ENCODE results near the gene EDN1.

Gene EDN1

DNA sequence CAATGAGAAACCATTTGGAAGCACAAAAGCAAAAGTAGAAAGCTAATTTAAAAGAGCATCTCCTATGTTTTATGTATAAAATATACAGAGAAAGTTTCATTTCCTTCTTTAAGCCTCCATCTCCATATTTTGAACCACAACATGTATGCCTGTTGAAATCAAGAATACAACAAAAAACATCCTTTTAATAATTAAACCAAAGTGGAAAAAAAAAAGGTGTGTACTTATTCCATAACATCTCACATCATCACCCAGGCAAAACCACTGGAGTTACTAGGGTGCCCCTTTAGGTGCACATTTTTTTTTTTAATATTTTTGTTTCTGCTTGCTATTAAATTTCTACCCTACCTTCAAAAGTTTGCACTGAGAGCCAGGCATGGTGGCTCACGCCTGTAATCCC lies 43.0 kb downstream of the EDN1 start:
- Histone ChIP-seq H3K9ac (ENCODE audit: low read depth, low read length) (no peak overlapping the region), H3K27ac (ENCODE audit: low read length) (no peak overlapping the region), H3K4me1 (ENCODE audit: insufficient read depth, low read length) (peaks cover 11% of the 10 kb centered on the region), H3K9me3 (ENCODE audit: insufficient read depth, low read depth, low read length) (no peaks in the 10 kb centered on the region; the same call in 1 of the 2 replicates), H3K27me3 (ENCODE audit: insufficient read depth, low read length) (no peaks in the 10 kb centered on the region), H3K4me3 (ENCODE audit: low read length) (no peak overlapping the region), H3K36me3 (ENCODE audit: insufficient read depth, low read depth, low read length) (no peaks in the 10 kb centered on the region)

DNA sequence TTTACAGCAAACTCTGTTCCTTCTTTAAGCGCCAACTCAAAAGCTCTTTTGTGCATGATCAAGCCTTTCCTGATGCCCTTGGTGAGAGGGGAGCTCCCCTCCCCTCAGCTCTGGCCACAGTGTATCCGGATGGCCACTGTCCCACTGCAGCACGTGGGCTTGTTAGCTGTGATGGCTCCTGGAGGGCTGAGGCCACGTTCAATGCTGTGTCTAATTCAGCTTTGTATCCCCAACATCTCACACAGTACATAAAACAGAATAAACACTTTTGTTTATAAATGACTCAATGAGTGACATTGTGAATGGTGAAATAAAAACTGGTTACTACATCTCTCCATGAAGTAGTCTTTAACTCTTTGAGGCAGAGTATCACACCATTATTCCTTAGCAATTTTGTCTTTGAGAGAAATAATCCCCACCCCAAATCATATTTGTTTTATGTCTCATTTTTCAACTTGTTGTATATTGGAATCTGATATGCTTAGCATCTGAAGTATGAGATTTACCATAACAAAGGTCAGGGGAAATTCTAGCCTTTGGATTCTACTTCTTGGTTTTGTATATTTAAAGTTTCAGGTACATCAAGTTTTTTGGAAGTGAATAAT lies 44.5 kb downstream of the EDN1 start:
- no peaks in the 10 kb centered on the region for H3K27me3 ChIP-seq (ENCODE audit: insufficient read depth, low read length)
- H3K9ac ChIP-seq (ENCODE audit: low read depth, low read length) = no peak overlapping the region
- H3K4me3 ChIP-seq (ENCODE audit: low read length) = no peak overlapping the region
- no peaks in the 10 kb centered on the region for H3K36me3 ChIP-seq (ENCODE audit: insufficient read depth, low read depth, low read length)
- H3K9me3 ChIP-seq (ENCODE audit: insufficient read depth, low read depth, low read length) = no peaks in the 10 kb centered on the region; the same call in 1 of the 2 replicates
- no peak overlapping the region for H3K27ac ChIP-seq (ENCODE audit: low read length)
- peaks cover 11% of the 10 kb centered on the region for H3K4me1 ChIP-seq (ENCODE audit: insufficient read depth, low read length)

DNA sequence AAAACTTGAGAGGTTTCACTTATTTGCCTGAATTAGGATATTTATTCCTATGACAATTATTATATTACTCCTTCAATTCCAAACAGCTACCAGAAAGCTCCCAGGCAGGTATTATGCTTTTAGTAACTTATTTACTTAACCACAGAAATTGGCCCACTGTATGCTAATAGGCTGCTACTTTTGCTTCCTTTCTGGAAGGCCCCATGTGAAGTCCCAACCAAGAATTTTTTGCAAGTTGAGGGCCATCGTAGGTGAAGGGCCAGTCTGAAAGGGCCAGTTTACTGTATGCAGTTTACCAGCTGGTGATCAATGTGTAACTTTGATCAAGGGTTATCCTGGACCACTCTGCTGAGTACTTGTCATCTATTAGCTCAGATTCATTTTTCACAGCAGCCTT lies 45.0 kb downstream of the EDN1 start:
- no peaks in the 10 kb centered on the region for H3K27me3 ChIP-seq (ENCODE audit: insufficient read depth, low read length)
- H3K27ac ChIP-seq (ENCODE audit: low read length) = no peak overlapping the region
- no peak overlapping the region for H3K4me3 ChIP-seq (ENCODE audit: low read length)
- H3K9ac ChIP-seq (ENCODE audit: low read depth, low read length) = no peak overlapping the region
- no peaks in the 10 kb centered on the region; the same call in 1 of the 2 replicates for H3K9me3 ChIP-seq (ENCODE audit: insufficient read depth, low read depth, low read length)
- H3K36me3 ChIP-seq (ENCODE audit: insufficient read depth, low read depth, low read length) = no peaks in the 10 kb centered on the region
- H3K4me1 ChIP-seq (ENCODE audit: insufficient read depth, low read length) = peaks cover 11% of the 10 kb centered on the region

DNA sequence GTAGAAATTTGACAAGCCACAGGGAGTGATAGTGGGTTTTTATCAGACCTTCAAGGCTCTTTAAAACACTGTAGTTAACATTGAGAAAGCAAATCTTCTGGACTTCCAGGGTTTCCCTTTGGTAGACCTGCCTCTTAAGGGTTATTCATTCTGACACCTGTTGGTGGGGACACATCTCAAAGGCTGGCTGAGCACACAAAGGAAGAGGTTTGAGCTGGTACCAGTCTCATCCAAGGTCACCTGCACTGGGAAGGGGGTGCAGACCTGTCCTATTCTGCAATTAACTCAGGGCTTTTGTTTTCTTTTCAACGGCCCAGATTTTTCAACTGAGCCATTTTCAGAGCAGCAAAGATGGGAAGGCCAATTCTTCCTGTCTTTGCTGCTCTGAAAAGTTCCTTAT lies 45.6 kb downstream of the EDN1 start:
- no peak overlapping the region for H3K9ac ChIP-seq (ENCODE audit: low read depth, low read length)
- H3K4me1 ChIP-seq (ENCODE audit: insufficient read depth, low read length) = peaks cover 11% of the 10 kb centered on the region
- no peak overlapping the region for H3K27ac ChIP-seq (ENCODE audit: low read length)
- no peaks in the 10 kb centered on the region for H3K36me3 ChIP-seq (ENCODE audit: insufficient read depth, low read depth, low read length)
- H3K9me3 ChIP-seq (ENCODE audit: insufficient read depth, low read depth, low read length) = no peaks in the 10 kb centered on the region; the same call in 1 of the 2 replicates
- no peaks in the 10 kb centered on the region for H3K27me3 ChIP-seq (ENCODE audit: insufficient read depth, low read length)
- H3K4me3 ChIP-seq (ENCODE audit: low read length) = no peak overlapping the region

DNA sequence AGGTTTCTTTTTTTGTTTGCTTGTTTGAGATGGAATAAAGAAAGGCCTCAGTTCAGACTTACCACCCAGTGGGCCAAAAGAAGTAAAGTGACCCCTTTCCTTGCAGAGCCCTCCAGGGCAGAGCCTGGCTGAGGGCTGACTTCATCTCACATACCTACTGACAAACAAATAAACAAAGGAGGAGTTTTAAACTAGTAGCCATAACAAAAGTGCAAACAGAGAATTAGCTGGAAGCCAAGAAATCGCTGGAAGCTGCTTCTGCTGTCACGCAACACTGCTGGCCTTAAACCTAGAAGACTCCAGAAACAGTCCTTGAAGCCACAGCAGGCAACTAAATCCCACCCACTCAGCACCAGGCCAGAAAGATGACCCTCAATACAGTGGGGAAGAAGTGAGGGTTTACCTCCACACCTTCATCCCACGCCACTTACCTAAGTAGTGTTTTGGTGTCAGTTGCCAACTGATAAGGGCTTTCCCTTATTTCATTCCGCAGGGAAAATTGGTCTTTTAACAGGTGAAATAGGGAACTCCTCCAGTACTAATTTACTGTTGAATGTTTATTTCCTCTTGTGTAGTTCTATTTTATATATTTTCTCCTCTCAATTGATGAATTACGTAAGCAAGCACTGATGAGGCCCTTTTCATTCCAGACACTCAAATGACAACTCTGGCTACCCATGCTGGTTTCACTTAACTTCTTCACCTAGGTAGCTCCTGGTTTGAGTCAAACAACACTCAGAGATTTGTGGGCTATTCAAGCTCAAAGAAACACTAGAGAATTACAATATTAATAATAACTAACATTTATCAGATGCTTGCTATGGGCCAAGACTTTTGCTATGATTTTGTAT lies 46.2 kb downstream of the EDN1 start:
- H3K27ac ChIP-seq (ENCODE audit: low read length) = no peak overlapping the region
- H3K9me3 ChIP-seq (ENCODE audit: insufficient read depth, low read depth, low read length) = no peaks in the 10 kb centered on the region; the same call in 1 of the 2 replicates
- H3K9ac ChIP-seq (ENCODE audit: low read depth, low read length) = no peak overlapping the region
- H3K4me3 ChIP-seq (ENCODE audit: low read length) = no peak overlapping the region
- H3K27me3 ChIP-seq (ENCODE audit: insufficient read depth, low read length) = no peaks in the 10 kb centered on the region
- H3K4me1 ChIP-seq (ENCODE audit: insufficient read depth, low read length) = peaks cover 9% of the 10 kb centered on the region
- no peaks in the 10 kb centered on the region for H3K36me3 ChIP-seq (ENCODE audit: insufficient read depth, low read depth, low read length)

DNA sequence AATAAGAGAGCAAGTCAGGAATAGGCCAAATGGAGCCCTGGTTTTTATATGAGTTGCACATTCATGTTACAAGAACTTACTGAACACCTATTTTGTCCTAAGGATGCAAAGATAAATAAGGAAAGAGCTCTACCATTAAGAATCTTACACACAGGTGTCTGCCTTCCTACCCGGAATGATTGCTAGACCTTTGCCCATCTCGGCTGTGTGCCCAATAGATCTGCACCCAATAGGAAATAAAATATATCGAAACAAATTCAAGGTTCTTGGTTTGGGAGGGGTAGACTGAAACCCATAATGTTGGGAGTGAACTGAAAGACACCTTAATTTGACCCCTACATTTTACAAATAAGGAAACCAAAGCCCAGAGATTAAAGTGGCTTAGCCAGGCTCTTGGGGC lies 48.9 kb downstream of the EDN1 start:
- H3K9ac ChIP-seq (ENCODE audit: low read depth, low read length) = no peak overlapping the region
- no peak overlapping the region for H3K27ac ChIP-seq (ENCODE audit: low read length)
- no peaks in the 10 kb centered on the region for H3K27me3 ChIP-seq (ENCODE audit: insufficient read depth, low read length)
- no peak overlapping the region for H3K4me3 ChIP-seq (ENCODE audit: low read length)
- H3K4me1 ChIP-seq (ENCODE audit: insufficient read depth, low read length) = peaks cover 25% of the 10 kb centered on the region
- no peaks in the 10 kb centered on the region; the same call in 1 of the 2 replicates for H3K9me3 ChIP-seq (ENCODE audit: insufficient read depth, low read depth, low read length)
- H3K36me3 ChIP-seq (ENCODE audit: insufficient read depth, low read depth, low read length) = no peaks in the 10 kb centered on the region

DNA sequence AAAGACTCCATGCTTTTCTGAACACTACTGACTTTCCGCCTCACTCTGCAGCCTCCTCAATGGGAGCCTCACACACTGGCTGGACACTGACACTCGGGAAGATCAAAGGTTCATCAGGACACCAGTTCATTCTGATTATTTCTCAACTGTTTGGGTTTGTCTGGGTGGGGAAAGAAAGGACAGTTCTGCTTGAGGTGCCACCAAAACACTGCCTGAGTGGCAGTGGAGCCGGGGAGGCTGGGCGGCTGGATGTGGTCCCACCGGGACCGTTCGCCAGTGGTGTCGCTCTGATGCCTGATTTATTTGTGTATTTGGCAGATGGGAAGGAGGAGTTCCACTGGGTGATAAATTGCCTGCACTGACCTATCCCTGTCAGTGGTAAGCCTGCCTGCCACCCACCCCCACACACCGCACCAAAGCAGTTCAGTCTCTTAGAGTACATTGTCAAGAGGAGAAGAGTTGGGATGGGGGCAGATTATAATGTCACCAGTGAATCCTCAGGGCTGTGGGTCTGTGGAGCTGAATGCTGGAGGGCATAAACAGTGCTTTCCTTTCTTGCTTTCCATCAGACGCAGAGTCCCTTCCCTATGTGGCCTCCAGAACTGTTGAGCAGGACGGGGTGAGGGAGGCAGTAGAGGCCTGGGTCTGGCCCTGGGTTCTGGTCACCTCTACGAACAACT lies 49.8 kb downstream of the EDN1 start:
- H3K27ac ChIP-seq (ENCODE audit: low read length) = no peak overlapping the region
- no peak overlapping the region for H3K9ac ChIP-seq (ENCODE audit: low read depth, low read length)
- no peaks in the 10 kb centered on the region for H3K36me3 ChIP-seq (ENCODE audit: insufficient read depth, low read depth, low read length)
- H3K4me1 ChIP-seq (ENCODE audit: insufficient read depth, low read length) = peaks cover 25% of the 10 kb centered on the region
- no peaks in the 10 kb centered on the region for H3K27me3 ChIP-seq (ENCODE audit: insufficient read depth, low read length)
- no peaks in the 10 kb centered on the region; the same call in 1 of the 2 replicates for H3K9me3 ChIP-seq (ENCODE audit: insufficient read depth, low read depth, low read length)
- H3K4me3 ChIP-seq (ENCODE audit: low read length) = no peak overlapping the region

DNA sequence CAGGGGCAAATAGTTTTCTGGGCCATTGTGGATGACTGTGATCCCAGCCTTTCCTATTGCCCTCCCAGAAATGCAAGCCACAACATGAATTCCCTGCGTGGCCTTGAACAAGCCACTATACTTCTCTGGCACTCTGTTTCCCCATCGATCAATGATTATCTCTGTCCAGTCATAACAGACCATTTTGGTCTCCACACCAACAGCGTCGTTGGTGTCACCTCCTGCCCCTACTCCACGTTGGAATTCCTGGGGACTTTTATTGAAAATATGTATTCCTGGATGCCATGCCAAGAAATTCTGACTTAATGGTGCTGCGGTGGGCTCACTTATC lies 50.3 kb downstream of the EDN1 start:
- Histone ChIP-seq H3K9ac (ENCODE audit: low read depth, low read length) (no peak overlapping the region), H3K4me1 (ENCODE audit: insufficient read depth, low read length) (peaks cover 24% of the 10 kb centered on the region), H3K36me3 (ENCODE audit: insufficient read depth, low read depth, low read length) (no peaks in the 10 kb centered on the region), H3K27me3 (ENCODE audit: insufficient read depth, low read length) (no peaks in the 10 kb centered on the region), H3K9me3 (ENCODE audit: insufficient read depth, low read depth, low read length) (no peaks in the 10 kb centered on the region; the same call in 1 of the 2 replicates), H3K27ac (ENCODE audit: low read length) (no peak overlapping the region), H3K4me3 (ENCODE audit: low read length) (no peak overlapping the region)

DNA sequence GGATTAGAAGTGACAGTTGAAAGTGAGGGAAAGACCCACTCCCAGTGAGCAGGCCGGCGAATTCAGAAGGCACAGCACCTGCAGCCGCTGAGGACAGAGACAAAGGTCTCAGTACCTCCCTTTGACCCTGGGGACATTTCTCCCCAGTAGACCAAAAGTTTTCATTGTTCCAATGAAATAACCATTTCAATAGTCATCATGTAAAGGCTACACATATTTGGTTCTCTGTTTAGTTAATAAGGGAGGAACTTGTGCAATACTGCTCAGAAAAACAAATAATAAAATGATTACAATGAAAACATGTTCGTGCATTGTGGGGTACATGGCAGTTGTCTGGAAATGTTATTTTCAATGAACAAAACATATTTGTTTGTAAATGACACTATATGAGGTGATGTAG lies 52.5 kb downstream of the EDN1 start:
- H3K27ac ChIP-seq (ENCODE audit: low read length) = no peak overlapping the region
- no peak overlapping the region for H3K4me3 ChIP-seq (ENCODE audit: low read length)
- peaks cover 17% of the 10 kb centered on the region for H3K4me1 ChIP-seq (ENCODE audit: insufficient read depth, low read length)
- H3K9me3 ChIP-seq (ENCODE audit: insufficient read depth, low read depth, low read length) = no peaks in the 10 kb centered on the region; the same call in 1 of the 2 replicates
- no peaks in the 10 kb centered on the region for H3K27me3 ChIP-seq (ENCODE audit: insufficient read depth, low read length)
- no peak overlapping the region for H3K9ac ChIP-seq (ENCODE audit: low read depth, low read length)
- H3K36me3 ChIP-seq (ENCODE audit: insufficient read depth, low read depth, low read length) = no peaks in the 10 kb centered on the region

DNA sequence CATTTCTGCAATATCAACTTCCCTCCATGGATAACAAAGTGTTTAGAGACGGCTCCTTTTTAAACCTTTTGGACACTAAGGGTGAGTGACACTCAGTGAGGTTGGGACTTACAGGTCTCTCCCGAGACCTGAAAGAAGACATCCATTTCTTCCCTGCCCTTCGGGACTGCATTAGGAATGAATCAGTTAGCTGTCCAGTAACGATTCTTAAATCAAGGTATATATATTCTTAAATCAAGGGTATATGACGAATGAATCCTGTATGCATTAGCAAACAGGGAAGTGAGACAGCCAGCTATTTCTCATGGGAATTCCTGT lies 52.9 kb downstream of the EDN1 start:
- H3K36me3 ChIP-seq (ENCODE audit: insufficient read depth, low read depth, low read length) = no peaks in the 10 kb centered on the region
- H3K27ac ChIP-seq (ENCODE audit: low read length) = no peak overlapping the region
- no peak overlapping the region for H3K4me3 ChIP-seq (ENCODE audit: low read length)
- H3K9me3 ChIP-seq (ENCODE audit: insufficient read depth, low read depth, low read length) = no peaks in the 10 kb centered on the region
- peaks cover 17% of the 10 kb centered on the region for H3K4me1 ChIP-seq (ENCODE audit: insufficient read depth, low read length)
- no peak overlapping the region for H3K9ac ChIP-seq (ENCODE audit: low read depth, low read length)
- no peaks in the 10 kb centered on the region for H3K27me3 ChIP-seq (ENCODE audit: insufficient read depth, low read length)

DNA sequence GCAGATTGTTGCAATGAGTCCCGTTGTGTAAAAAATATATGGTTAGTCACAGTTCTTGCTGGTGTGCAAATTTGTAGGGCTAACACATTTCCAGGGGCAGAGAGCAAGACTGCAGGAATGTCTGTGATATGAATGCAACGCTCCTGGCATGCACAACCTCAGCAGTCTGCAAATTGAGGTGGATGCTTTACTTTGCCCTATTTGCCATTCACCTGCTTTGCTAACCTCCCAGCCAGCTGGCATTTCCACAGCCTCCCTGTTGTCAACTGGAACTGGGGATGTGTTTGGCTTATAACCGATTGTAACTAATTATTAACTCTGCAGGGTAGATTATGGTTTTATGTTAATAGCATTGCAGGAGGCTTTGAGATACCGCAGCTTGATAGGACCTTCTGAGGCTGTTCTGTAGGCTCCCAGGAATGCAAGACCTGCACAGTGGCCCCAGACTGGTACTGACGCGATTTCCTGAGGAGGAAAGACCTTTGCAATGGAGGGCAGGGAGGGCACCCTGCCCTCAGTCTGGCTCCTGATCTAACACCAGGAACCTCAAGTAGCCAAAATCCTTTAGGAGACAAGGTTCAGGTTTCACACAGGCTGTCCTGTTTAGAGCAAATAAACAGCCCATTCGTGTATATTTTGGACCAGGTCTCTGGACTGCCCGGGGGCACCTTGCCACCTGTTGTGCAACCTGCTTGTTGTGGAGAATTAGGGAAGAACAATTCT lies 53.4 kb downstream of the EDN1 start:
- Histone ChIP-seq H3K27ac (ENCODE audit: low read length) (no peak overlapping the region), H3K9ac (ENCODE audit: low read depth, low read length) (no peak overlapping the region), H3K4me1 (ENCODE audit: insufficient read depth, low read length) (peaks cover 17% of the 10 kb centered on the region), H3K9me3 (ENCODE audit: insufficient read depth, low read depth, low read length) (no peaks in the 10 kb centered on the region), H3K36me3 (ENCODE audit: insufficient read depth, low read depth, low read length) (no peaks in the 10 kb centered on the region), H3K4me3 (ENCODE audit: low read length) (no peak overlapping the region), H3K27me3 (ENCODE audit: insufficient read depth, low read length) (no peaks in the 10 kb centered on the region)

Measured in iPS-20b (cell line).